Natural killer cell (primary cell): Measurements from ENCODE around the gene SP2. TPM values are rescaled to one million over a fixed set of nuclear protein-coding genes. Genes with fewer than 3 reads are reported as not detected.

Source experiments
- ATAC-seq, 3 donors: fragments of 150-1000 bp in 2 of 3; fragments of 200-7000 bp in 1 of 3; cut with Tn5 transposase; 1 replicate in 1 of 3; 2 replicates in 2 of 3; pipeline ENCODE4 v1.10.0; 2021; ENCODE audit warnings: mild to moderate bottlenecking in 2 of 3, moderate library complexity in 2 of 3
- DNase-seq, 2 donors: peaks; one replicate each; pipeline versions ENCODE4 v3.0.0 to v3.0.0-alpha.2; 2013 to 2021; ENCODE audit warnings: mixed read lengths in 1 of 2
- H3K27ac ChIP-seq: one replicate; pipeline ENCODE4 v1.5.1; 2013; ENCODE audit warnings: mild to moderate bottlenecking, low read length
- H3K27me3 ChIP-seq: one replicate; pipeline ENCODE4 v1.6.1; 2013; ENCODE audit warnings: low read length; ENCODE audit not compliant: control insufficient read depth, insufficient read depth
- H3K36me3 ChIP-seq: one replicate; pipeline ENCODE4 v1.6.1; 2013; ENCODE audit warnings: low read length; ENCODE audit not compliant: control insufficient read depth, insufficient read depth
- H3K4me1 ChIP-seq: one replicate; pipeline ENCODE4 v1.6.1; 2013; ENCODE audit warnings: low read length; ENCODE audit not compliant: control insufficient read depth, insufficient read depth
- H3K4me3 ChIP-seq: one replicate; pipeline ENCODE4 v1.5.1; 2013; ENCODE audit warnings: low read length
- H3K9me3 ChIP-seq: one replicate; pipeline ENCODE4 v1.6.1; 2013; ENCODE audit warnings: low read length; ENCODE audit not compliant: control insufficient read depth, insufficient read depth
- H3K27ac Mint-ChIP-seq, 2 donors: one replicate each; pipeline ENCODE4 v1.8.0; 2022; ENCODE audit warnings: mild to moderate bottlenecking in 2 of 2, mixed read lengths in 2 of 2, moderate library complexity in 1 of 2
- H3K27me3 Mint-ChIP-seq, 2 donors: one replicate each; pipeline ENCODE4 v1.8.0; 2022; ENCODE audit warnings: low read depth in 2 of 2, mixed read lengths in 2 of 2
- H3K36me3 Mint-ChIP-seq: one replicate; pipeline ENCODE4 v1.8.0; 2022; ENCODE audit warnings: mixed read lengths
- H3K4me1 Mint-ChIP-seq, 2 donors: one replicate each; pipeline ENCODE4 v1.8.0; 2022; ENCODE audit warnings: mixed read lengths in 2 of 2
- H3K4me3 Mint-ChIP-seq: one replicate; pipeline ENCODE4 v1.8.0; 2022; ENCODE audit warnings: mild to moderate bottlenecking, moderate library complexity, mixed read lengths
- H3K9me3 Mint-ChIP-seq, 2 donors: one replicate each; pipeline ENCODE4 v1.8.0; 2022; ENCODE audit warnings: mixed read lengths in 2 of 2
- whole genome bisulfite sequencing: methylation state at CpG from one replicate; pipeline ENCODE4 v1.1.7; 2013; ENCODE audit warnings: missing lambda C conversion rate; ENCODE audit not compliant: insufficient coverage; 5-methylcytosine and 5-hydroxymethylcytosine counted together
- intact Hi-C: fragments of 100-400 bp; cut with micrococcal nuclease; formaldehyde crosslinking; loops from one replicate; pipeline ENCODE4 v1.14.2; 2022
- total RNA-seq, 4 donors: library from RNA; stranded (reverse); fragments of 120-200 nt in 1 of 4; gene quantifications; one replicate each; pipeline versions ENCODE4 v1.2.3 to v1.2.4, GENCODE V29; 2013 to 2022
- TF ChIP-seq, protein P1 (sequence below): fragments of 200-600 bp; IDR thresholded peaks from one replicate; pipeline ENCODE4 v1.8.0; 2022; ENCODE audit warnings: antibody characterized with exemption

The SP2 gene
- total RNA-seq, 3 donors from 2014 or later (not counting 1 experiment from before 2014, with no cell fraction given), result 29.4 to 44.1 (median 33.1) TPM

DNA sequence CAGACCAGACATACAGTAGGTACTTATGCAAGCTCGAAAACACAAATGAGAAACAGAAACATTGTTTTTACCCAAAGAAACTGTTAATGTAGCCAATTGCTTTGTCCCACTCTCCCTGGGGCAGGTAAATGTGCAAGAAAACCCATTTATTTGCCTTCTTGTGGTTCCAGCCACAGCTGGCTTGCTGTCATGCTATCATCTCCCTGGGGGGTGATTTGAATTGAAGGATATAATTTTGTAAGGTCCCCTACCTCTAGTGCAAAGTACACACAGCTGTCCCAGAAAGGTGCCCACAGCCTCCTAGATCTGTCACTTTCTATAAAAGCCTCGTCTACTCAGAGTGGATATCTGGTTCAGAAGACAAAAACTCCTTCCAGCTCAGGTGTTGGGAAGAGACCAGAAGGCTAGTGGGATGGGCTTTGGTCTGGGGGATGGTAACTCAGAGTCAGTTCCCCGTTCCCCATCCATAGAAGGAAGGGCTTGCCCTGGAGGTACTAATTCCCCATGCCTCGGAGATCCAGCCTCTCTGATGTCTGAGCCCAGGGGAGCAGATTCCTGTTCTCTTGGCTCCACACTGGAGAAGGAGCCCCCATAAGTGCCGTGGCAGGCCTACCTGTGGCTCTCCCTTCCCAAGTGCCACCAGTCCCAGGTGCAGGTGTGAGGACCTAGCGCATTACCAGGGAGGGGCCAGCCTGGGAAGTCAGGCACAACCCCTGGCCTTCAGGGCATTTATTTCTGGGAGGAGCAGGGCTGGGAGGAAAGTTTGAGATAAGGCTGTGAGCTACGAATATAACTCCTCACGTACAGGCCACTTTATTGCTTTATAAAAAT, 64.0 kb downstream of the SP2 start:
- H3K9me3 Mint-ChIP-seq, result no peaks in the 10 kb centered on the region
- Histone ChIP-seq H3K9me3 (no peaks in the 10 kb centered on the region), H3K27me3 (no peaks in the 10 kb centered on the region), H3K4me3 (no peak overlapping the region), H3K27ac (no peak overlapping the region), H3K36me3 (no peaks in the 10 kb centered on the region), H3K4me1 (no peaks in the 10 kb centered on the region)
- H3K4me1 Mint-ChIP-seq, result no peaks in the 10 kb centered on the region
- TF ChIP-seq, protein P1, sequence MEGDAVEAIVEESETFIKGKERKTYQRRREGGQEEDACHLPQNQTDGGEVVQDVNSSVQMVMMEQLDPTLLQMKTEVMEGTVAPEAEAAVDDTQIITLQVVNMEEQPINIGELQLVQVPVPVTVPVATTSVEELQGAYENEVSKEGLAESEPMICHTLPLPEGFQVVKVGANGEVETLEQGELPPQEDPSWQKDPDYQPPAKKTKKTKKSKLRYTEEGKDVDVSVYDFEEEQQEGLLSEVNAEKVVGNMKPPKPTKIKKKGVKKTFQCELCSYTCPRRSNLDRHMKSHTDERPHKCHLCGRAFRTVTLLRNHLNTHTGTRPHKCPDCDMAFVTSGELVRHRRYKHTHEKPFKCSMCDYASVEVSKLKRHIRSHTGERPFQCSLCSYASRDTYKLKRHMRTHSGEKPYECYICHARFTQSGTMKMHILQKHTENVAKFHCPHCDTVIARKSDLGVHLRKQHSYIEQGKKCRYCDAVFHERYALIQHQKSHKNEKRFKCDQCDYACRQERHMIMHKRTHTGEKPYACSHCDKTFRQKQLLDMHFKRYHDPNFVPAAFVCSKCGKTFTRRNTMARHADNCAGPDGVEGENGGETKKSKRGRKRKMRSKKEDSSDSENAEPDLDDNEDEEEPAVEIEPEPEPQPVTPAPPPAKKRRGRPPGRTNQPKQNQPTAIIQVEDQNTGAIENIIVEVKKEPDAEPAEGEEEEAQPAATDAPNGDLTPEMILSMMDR, result no peak
- H3K36me3 Mint-ChIP-seq, result no peaks in the 10 kb centered on the region
- H3K4me3 Mint-ChIP-seq, result no peak overlapping the region
- H3K27ac Mint-ChIP-seq, result no peak overlapping the region
- intact Hi-C loops, result no loop called here
- no peaks in the 10 kb centered on the region for H3K27me3 Mint-ChIP-seq
- ATAC-seq (no peak), DNase-seq (no peak)
- 81% methylated on average over 8 of the region's 8 CpGs for WGBS

GRCh38 chr17:47961406-47961805, 65.4 kb downstream of the SP2 start:
- Histone ChIP-seq H3K27ac (no peak overlapping the region), H3K27me3 (no peaks in the 10 kb centered on the region), H3K4me1 (no peaks in the 10 kb centered on the region), H3K4me3 (no peak overlapping the region), H3K36me3 (no peaks in the 10 kb centered on the region), H3K9me3 (no peaks in the 10 kb centered on the region)
- Mint-ChIP-seq H3K4me3 (no peak overlapping the region), H3K36me3 (no peaks in the 10 kb centered on the region), H3K27me3 (no peaks in the 10 kb centered on the region), H3K9me3 (no peaks in the 10 kb centered on the region), H3K4me1 (no peaks in the 10 kb centered on the region), H3K27ac (no peak overlapping the region)
- intact Hi-C loops, result no loop called here
- DNase-seq (no peak), ATAC-seq (no peak)
- 87% methylated on average over 6 of the region's 6 CpGs for WGBS
- TF ChIP-seq, protein P1, result no peak

GRCh38 chr17:47962901-47963300, 66.9 kb downstream of the SP2 start:
- H3K9me3 Mint-ChIP-seq, result no peaks in the 10 kb centered on the region
- H3K4me3 Mint-ChIP-seq, result no peak overlapping the region
- no peaks in the 10 kb centered on the region for H3K4me1 Mint-ChIP-seq
- Histone ChIP-seq H3K4me3 (no peak overlapping the region), H3K9me3 (no peaks in the 10 kb centered on the region), H3K36me3 (no peaks in the 10 kb centered on the region), H3K27ac (no peak overlapping the region), H3K27me3 (no peaks in the 10 kb centered on the region), H3K4me1 (no peaks in the 10 kb centered on the region)
- H3K36me3 Mint-ChIP-seq, result no peaks in the 10 kb centered on the region
- H3K27ac Mint-ChIP-seq, result no peak overlapping the region
- intact Hi-C loops, result no loop called here
- ATAC-seq, result no peak
- H3K27me3 Mint-ChIP-seq, result no peaks in the 10 kb centered on the region
- 94% methylated on average over 3 of the region's 3 CpGs for WGBS
- no peak for DNase-seq
- TF ChIP-seq, protein P1, result no peak

DNA sequence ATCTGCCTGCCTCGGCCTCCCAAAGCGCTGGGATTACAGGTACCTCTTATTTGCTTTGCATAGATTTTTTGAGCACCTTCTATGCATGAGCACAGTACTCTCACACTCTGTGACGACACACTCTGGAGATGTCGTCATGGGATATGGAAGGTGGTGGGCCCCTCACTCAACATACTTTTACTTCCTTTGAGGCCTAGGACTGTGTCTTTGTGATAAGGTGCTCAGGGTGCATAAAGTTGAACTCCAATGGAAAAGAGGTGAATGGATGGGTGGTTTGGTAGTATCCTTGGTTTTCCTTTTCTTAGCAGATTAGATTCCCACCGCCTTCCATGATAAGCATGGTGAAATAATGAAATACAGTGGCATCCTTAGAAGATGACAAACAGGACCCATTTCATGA, 68.8 kb downstream of the SP2 start:
- WGBS, result 87% methylated on average over 3 of the region's 5 CpGs
- TF ChIP-seq, protein P1, result no peak
- H3K4me3 Mint-ChIP-seq, result no peak overlapping the region

More for the DNA sequence above, 68.8 kb downstream of the SP2 start:
- intact Hi-C loops, result no loop called here
- Histone ChIP-seq H3K9me3 (no peaks in the 10 kb centered on the region), H3K27ac (no peak overlapping the region), H3K4me1 (no peaks in the 10 kb centered on the region), H3K36me3 (no peaks in the 10 kb centered on the region), H3K4me3 (no peak overlapping the region), H3K27me3 (no peaks in the 10 kb centered on the region)
- DNase-seq (no peak), ATAC-seq (no peak)
- Mint-ChIP-seq H3K36me3 (no peaks in the 10 kb centered on the region), H3K9me3 (no peaks in the 10 kb centered on the region), H3K27me3 (peaks cover 0 to 4% of the 10 kb centered on the region in 2 donors), H3K27ac (no peak overlapping the region), H3K4me1 (peaks cover 0 to 4% of the 10 kb centered on the region in 2 donors)
